T47D (cell line): Measurements from ENCODE around the gene ADGRD1.
A peak's percentile ranks its signal among the peaks of the same experiment; 100 is the strongest.

Experiments
- DNase-seq, 2 experiments: peaks; one replicate each; pipeline versions ENCODE4 v3.0.0 to v3.0.0-alpha.2; 2011 to 2012; ENCODE audit warnings: low read depth in 1 of 2, low spot score in 1 of 2
- JUND ChIP-seq: IDR thresholded peaks from 2 replicates; pipeline ENCODE4 v1.6.1; 2012; ENCODE audit warnings: low read depth
- in situ Hi-C: cut with HindIII; loops from 2 replicates; pipeline ENCODE4 v1.10.0; 2016; ENCODE audit warnings: low sequenced_read_pairs, low pct_unique_long_range_greater_than_20kb

ADGRD1 gene

GRCh38 chr12:130947028-130947613 lies 6.6 kb upstream of the ADGRD1 start:
- no peak for DNase-seq
- TF ChIP-seq JUND, result no peak
- in situ Hi-C loops, result no loop called here

- peak in 1 of 2 experiments; percentile 88 for DNase-seq
- in situ Hi-C loops, result no loop called here
- no peak for TF ChIP-seq JUND
Measured at GRCh38 chr12:130948136-130948535, 5.6 kb upstream of the ADGRD1 start.

GRCh38 chr12:130948751-130949150 lies 5.0 kb upstream of the ADGRD1 start:
- in situ Hi-C loops, result no loop called here
- no peak for DNase-seq
- no peak for TF ChIP-seq JUND

- in situ Hi-C loops, result no loop called here
- no peak for DNase-seq
- no peak for TF ChIP-seq JUND
Measured at GRCh38 chr12:130949806-130950205, 3.9 kb upstream of the ADGRD1 start.

- DNase-seq, result no peak
- TF ChIP-seq JUND, result no peak
- in situ Hi-C loops, result no loop called here
Measured at GRCh38 chr12:130951636-130952035, 2.1 kb upstream of the ADGRD1 start.

GRCh38 chr12:130952171-130952954 lies 1.3 kb upstream of the ADGRD1 start:
- no peak for TF ChIP-seq JUND
- in situ Hi-C loops, result no loop called here
- no peak for DNase-seq

GRCh38 chr12:130954544-130954831 lies 781 bp downstream of the ADGRD1 start:
- peak; percentile 28 to 46 for DNase-seq
- in situ Hi-C loops, result no loop called here
- no peak for TF ChIP-seq JUND

- TF ChIP-seq JUND, result no peak
- in situ Hi-C loops, result no loop called here
Measured at GRCh38 chr12:130955238-130955816, 1.6 kb downstream of the ADGRD1 start.

GRCh38 chr12:130956009-130956408 lies 2.3 kb downstream of the ADGRD1 start:
- no peak for TF ChIP-seq JUND
- in situ Hi-C loops, result no loop called here
- no peak for DNase-seq

More at GRCh38 chr12:130955238-130955816, 1.6 kb downstream of the ADGRD1 start:
- DNase-seq, result no peak

GRCh38 chr12:130956456-130957303 lies 3.0 kb downstream of the ADGRD1 start:
- in situ Hi-C loops, result no loop called here
- DNase-seq, result no peak
- no peak for TF ChIP-seq JUND

- in situ Hi-C loops, result no loop called here
- TF ChIP-seq JUND, result no peak
- no peak for DNase-seq
Measured at GRCh38 chr12:130957304-130957621, 3.6 kb downstream of the ADGRD1 start.

GRCh38 chr12:130958557-130959140 lies 4.9 kb downstream of the ADGRD1 start:
- no peak for TF ChIP-seq JUND
- DNase-seq, result no peak
- in situ Hi-C loops, result no loop called here
